Lower leg skin (tissue), 3 donors: ENCODE data around the gene SLC15A5.

Experiments
- POLR2A ChIP-seq, 2 donors: fragments of 450-650 bp; IDR thresholded peaks; one replicate each; pipeline ENCODE4 v1.6.1; 2016 to 2017; ENCODE audit warnings: antibody characterized with exemption in 2 of 2, mild to moderate bottlenecking in 1 of 2, moderate library complexity in 1 of 2
- TF ChIP-seq, protein P1 (sequence below), 3 donors: fragments of 450-650 bp; IDR thresholded peaks; one replicate each; pipeline ENCODE4 v1.5.1; 2016; ENCODE audit warnings: antibody characterized with exemption in 3 of 3, mild to moderate bottlenecking in 3 of 3, moderate library complexity in 2 of 3

DNA sequence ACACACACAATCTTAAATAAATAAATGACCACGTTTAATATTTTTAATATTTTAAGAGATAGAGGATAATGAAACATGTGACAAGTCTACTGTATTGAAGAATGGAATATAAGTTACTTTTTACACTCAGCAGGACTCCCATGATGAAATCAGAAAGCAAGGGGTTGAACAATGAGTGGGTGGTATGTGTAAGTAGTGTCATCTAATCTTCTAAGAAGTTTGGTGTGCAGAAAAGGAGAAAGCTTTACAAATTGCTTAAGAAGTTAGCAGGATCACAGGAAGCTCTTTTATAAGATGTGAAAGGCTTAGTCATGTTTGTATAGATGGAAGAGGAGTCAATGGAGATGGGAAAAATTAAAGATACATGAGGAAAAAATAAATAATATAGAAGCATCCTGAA, 47.8 kb downstream of the SLC15A5 start:
- TF ChIP-seq POLR2A (IDR thresholded peaks at IDR 0.05), result no peak
- TF ChIP-seq, protein P1, sequence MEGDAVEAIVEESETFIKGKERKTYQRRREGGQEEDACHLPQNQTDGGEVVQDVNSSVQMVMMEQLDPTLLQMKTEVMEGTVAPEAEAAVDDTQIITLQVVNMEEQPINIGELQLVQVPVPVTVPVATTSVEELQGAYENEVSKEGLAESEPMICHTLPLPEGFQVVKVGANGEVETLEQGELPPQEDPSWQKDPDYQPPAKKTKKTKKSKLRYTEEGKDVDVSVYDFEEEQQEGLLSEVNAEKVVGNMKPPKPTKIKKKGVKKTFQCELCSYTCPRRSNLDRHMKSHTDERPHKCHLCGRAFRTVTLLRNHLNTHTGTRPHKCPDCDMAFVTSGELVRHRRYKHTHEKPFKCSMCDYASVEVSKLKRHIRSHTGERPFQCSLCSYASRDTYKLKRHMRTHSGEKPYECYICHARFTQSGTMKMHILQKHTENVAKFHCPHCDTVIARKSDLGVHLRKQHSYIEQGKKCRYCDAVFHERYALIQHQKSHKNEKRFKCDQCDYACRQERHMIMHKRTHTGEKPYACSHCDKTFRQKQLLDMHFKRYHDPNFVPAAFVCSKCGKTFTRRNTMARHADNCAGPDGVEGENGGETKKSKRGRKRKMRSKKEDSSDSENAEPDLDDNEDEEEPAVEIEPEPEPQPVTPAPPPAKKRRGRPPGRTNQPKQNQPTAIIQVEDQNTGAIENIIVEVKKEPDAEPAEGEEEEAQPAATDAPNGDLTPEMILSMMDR (IDR thresholded peaks at IDR 0.05), result no peak
